Measurements from ENCODE around the gene SLC38A9.

GRCh38 chr5:55692509-55692908 lies 19.6 kb downstream of the SLC38A9 start:
- TF ChIP-seq CTCF (conservative IDR thresholded peaks at IDR 0.05 in 1 of 2, IDR thresholded peaks at IDR 0.05 in 1 of 2; ENCODE audit: low read depth in 1 of 2, low read length in 2 of 2) (no peak), EZH2 (IDR thresholded peaks at IDR 0.05; ENCODE audit: low read length, missing control alignments) (no peak)
